IMR-90 (cell line): ENCODE data around the gene FNTB. TPM values are rescaled to one million over a fixed set of nuclear protein-coding genes. Genes with fewer than 3 reads are reported as not detected.

Source experiments
- ATAC-seq: fragments of 200-7000 bp; cut with Tn5 transposase; 2 replicates; pipeline ENCODE4 v1.9.1; 2020; ENCODE audit warnings: low read depth, mild to moderate bottlenecking, moderate library complexity
- BruUV-seq: library from RNA; stranded (reverse); fragments of 400-500 nt; replicated peaks from 2 replicates; lab custom pipeline; 2021; lab: Mats Ljungman, UMichigan
- CTCF ChIA-PET: fragments of 300-600 bp; formaldehyde crosslinking; extraction: SDS; loops from one replicate; lab custom pipeline; 2021; ENCODE audit warnings: antibody characterized with exemption; lab: Yijun Ruan, JAX
- POLR2A ChIA-PET: fragments of 300-600 bp; sonication (Branson Sonifier 250); formaldehyde crosslinking; loops from one replicate; lab custom pipeline; 2022; ENCODE audit warnings: antibody characterized with exemption; ENCODE audit not compliant: unreplicated experiment; lab: Charles Lee
- DNase-seq: peaks from one replicate; pipeline ENCODE4 v3.0.0; 2013
- H2AFZ ChIP-seq: replicated peaks from 2 replicates; pipeline ENCODE3; 2013; ENCODE audit warnings: low read length, mild to moderate bottlenecking; ENCODE audit not compliant: poor library complexity
- H2AK5ac ChIP-seq: 2 replicates; pipeline ENCODE4 v1.6.1; 2013; ENCODE audit warnings: low read depth, low read length, inconsistent platforms
- H2AK9ac ChIP-seq: replicated peaks from 2 replicates; pipeline ENCODE3; 2013; ENCODE audit warnings: mild to moderate bottlenecking, low read depth, low read length, moderate library complexity; ENCODE audit not compliant: poor library complexity
- H2BK120ac ChIP-seq: 2 replicates; pipeline ENCODE4 v1.6.1; 2013; ENCODE audit warnings: low read depth, low read length, inconsistent platforms
- H2BK15ac ChIP-seq: 3 replicates; pipeline ENCODE4 v1.6.1; 2013; ENCODE audit warnings: low read depth, low read length, inconsistent platforms
- H2BK20ac ChIP-seq: 2 replicates; pipeline ENCODE4 v1.6.1; 2013; ENCODE audit warnings: low read depth, mild to moderate bottlenecking, inconsistent platforms, low read length, moderate library complexity
- H2BK5ac ChIP-seq: 2 replicates; pipeline ENCODE4 v1.6.1; 2013; ENCODE audit warnings: mild to moderate bottlenecking, low read depth, low read length, inconsistent platforms; ENCODE audit not compliant: poor library complexity, severe bottlenecking
- H3K14ac ChIP-seq: replicated peaks from 2 replicates; pipeline ENCODE4 v1.6.1; 2013; ENCODE audit warnings: low read depth, low read length, inconsistent platforms
- H3K18ac ChIP-seq: 2 replicates; pipeline ENCODE4 v1.6.1; 2013; ENCODE audit warnings: low read depth, low read length, control low read depth
- H3K23ac ChIP-seq: 2 replicates; pipeline ENCODE4 v1.6.1; 2013; ENCODE audit warnings: low read depth, low read length, inconsistent platforms
- H3K27ac ChIP-seq: 2 replicates; pipeline ENCODE4 v1.5.1; 2013; ENCODE audit warnings: mild to moderate bottlenecking, control low read depth, low read length; ENCODE audit not compliant: insufficient read depth
- H3K27me3 ChIP-seq: 2 replicates; pipeline ENCODE4 v1.6.1; 2013; ENCODE audit warnings: low read length; ENCODE audit not compliant: control insufficient read depth, insufficient read depth
- H3K36me3 ChIP-seq: 2 replicates; pipeline ENCODE4 v1.6.1; 2013; ENCODE audit warnings: low read length, mixed read lengths; ENCODE audit not compliant: control insufficient read depth, insufficient read depth
- H3K4ac ChIP-seq: 2 replicates; pipeline ENCODE4 v1.6.1; 2013; ENCODE audit warnings: low read depth, low read length, inconsistent platforms
- H3K4me1 ChIP-seq: 2 replicates; pipeline ENCODE4 v1.6.1; 2013; ENCODE audit warnings: low read length, mixed read lengths; ENCODE audit not compliant: control insufficient read depth, insufficient read depth
- H3K4me2 ChIP-seq: 2 replicates; pipeline ENCODE4 v1.6.1; 2013; ENCODE audit warnings: low read depth, mild to moderate bottlenecking, control low read depth, low read length, moderate library complexity
- H3K4me3 ChIP-seq: 2 replicates; pipeline ENCODE4 v1.5.1; 2013; ENCODE audit warnings: low read depth, mild to moderate bottlenecking, control low read depth, low read length, moderate library complexity; ENCODE audit not compliant: insufficient read depth
- H3K56ac ChIP-seq: 2 replicates; pipeline ENCODE4 v1.6.1; 2013; ENCODE audit warnings: low read length, inconsistent platforms; ENCODE audit not compliant: insufficient read depth; ENCODE audit errors: extremely low read depth
- H3K79me1 ChIP-seq, 2 experiments: 2 replicates each; pipeline ENCODE4 v1.6.1; 2013; ENCODE audit warnings: low read length in 2 of 2, inconsistent platforms in 1 of 2, low read depth in 1 of 2
- H3K9ac ChIP-seq: 2 replicates; pipeline ENCODE4 v1.6.1; 2013; ENCODE audit warnings: low read depth, low read length, control low read depth
- H3K9me1 ChIP-seq: 2 replicates; pipeline ENCODE4 v1.6.1; 2013; ENCODE audit warnings: low read length, inconsistent platforms; ENCODE audit not compliant: insufficient read depth
- H3K9me3 ChIP-seq: 2 replicates; pipeline ENCODE4 v1.6.1; 2013; ENCODE audit warnings: low read length; ENCODE audit not compliant: control insufficient read depth, insufficient read depth
- H4K20me1 ChIP-seq: 2 replicates; pipeline ENCODE4 v1.6.1; 2013; ENCODE audit warnings: low read length, inconsistent platforms; ENCODE audit not compliant: insufficient read depth
- H4K5ac ChIP-seq: 2 replicates; pipeline ENCODE4 v1.6.1; 2013; ENCODE audit warnings: mild to moderate bottlenecking, low read depth, low read length, control low read depth
- H4K8ac ChIP-seq, 2 experiments: 2 replicates each; pipeline ENCODE4 v1.6.1; 2013; ENCODE audit warnings: low read depth in 2 of 2, low read length in 2 of 2, control low read depth in 1 of 2, inconsistent platforms in 1 of 2
- H4K91ac ChIP-seq: 2 replicates; pipeline ENCODE4 v1.6.1; 2013; ENCODE audit warnings: low read depth, low read length, inconsistent platforms; ENCODE audit not compliant: insufficient read depth
- BHLHE40 ChIP-seq: fragments of 150-350 bp; IDR thresholded peaks from 2 replicates; pipeline ENCODE4 v1.6.1; 2016; ENCODE audit warnings: mild to moderate bottlenecking, low read depth, low read length
- CEBPB ChIP-seq: IDR thresholded peaks from 2 replicates; pipeline ENCODE4 v1.6.1; 2012; ENCODE audit warnings: low read depth, low read length, improper control_type of control experiment
- CHD1 ChIP-seq: IDR thresholded peaks from 2 replicates; pipeline ENCODE4 v1.6.1; 2012; ENCODE audit warnings: low read depth, low read length, improper control_type of control experiment
- CTCF ChIP-seq: conservative IDR thresholded peaks from 2 replicates; pipeline ENCODE4 v1.5.1; 2012; ENCODE audit warnings: mild to moderate bottlenecking, low read depth, low read length, improper control_type of control experiment
- ELK1 ChIP-seq: fragments of 150-350 bp; IDR thresholded peaks from 2 replicates; pipeline ENCODE4 v1.6.1; 2016; ENCODE audit warnings: low read depth, mild to moderate bottlenecking, low read length, moderate library complexity, borderline replicate concordance
- MAFK ChIP-seq: IDR thresholded peaks from 2 replicates; pipeline ENCODE4 v1.6.1; 2012; ENCODE audit warnings: low read depth, low read length, improper control_type of control experiment
- MXI1 ChIP-seq: IDR thresholded peaks from 2 replicates; pipeline ENCODE4 v1.6.1; 2012; ENCODE audit warnings: low read depth, mild to moderate bottlenecking, low read length, moderate library complexity, borderline replicate concordance
- NFE2L2 ChIP-seq: fragments of 150-350 bp; IDR thresholded peaks from 2 replicates; pipeline ENCODE4 v1.6.1; 2016; ENCODE audit warnings: low read depth, mild to moderate bottlenecking, low read length
- POLR2A ChIP-seq: IDR thresholded peaks from 2 replicates; pipeline ENCODE4 v1.6.1; 2012; ENCODE audit warnings: mild to moderate bottlenecking, low read depth, low read length
- RAD21 ChIP-seq: IDR thresholded peaks from 2 replicates; pipeline ENCODE4 v1.6.1; 2012; ENCODE audit warnings: low read length, improper control_type of control experiment
- RCOR1 ChIP-seq: IDR thresholded peaks from 2 replicates; pipeline ENCODE4 v1.6.1; 2012; ENCODE audit warnings: mild to moderate bottlenecking, low read length, improper control_type of control experiment; ENCODE audit not compliant: insufficient replicate concordance
- RFX5 ChIP-seq: IDR thresholded peaks from 2 replicates; pipeline ENCODE4 v1.8.0; 2012; ENCODE audit warnings: low read depth, mild to moderate bottlenecking, low read length, moderate library complexity
- SMC3 ChIP-seq: fragments of 150-350 bp; IDR thresholded peaks from 2 replicates; pipeline ENCODE4 v1.6.1; 2016; ENCODE audit warnings: low read depth, mild to moderate bottlenecking, antibody characterized with exemption, low read length, moderate library complexity
- USF2 ChIP-seq: fragments of 150-350 bp; IDR thresholded peaks from 2 replicates; pipeline ENCODE4 v1.6.1; 2017; ENCODE audit warnings: mild to moderate bottlenecking, antibody characterized with exemption, low read length, low read depth
- WGBS, 2 experiments: methylation state at CpG; one replicate each; pipeline versions ENCODE4 v1.1.5 to v1.1.7; 2013; ENCODE audit warnings: missing lambda C conversion rate in 2 of 2; ENCODE audit not compliant: insufficient read length in 1 of 2; ENCODE audit errors: extremely low coverage in 2 of 2; 5-methylcytosine and 5-hydroxymethylcytosine counted together
- dilution Hi-C: fragments of 300-500 bp; cut with HindIII; formaldehyde crosslinking; loops from one replicate; pipeline ENCODE4 v1.14.3; 2018; ENCODE audit warnings: low sequenced_read_pairs; ENCODE audit not compliant: unreplicated experiment
- in situ Hi-C: fragments of 300-500 bp; cut with MboI; formaldehyde crosslinking; loops from 3 replicates; pipeline ENCODE4 v1.14.3; 2019; ENCODE audit warnings: low sequenced_read_pairs, inconsistent platforms, mixed read lengths
- intact Hi-C: fragments of 100-400 bp; cut with micrococcal nuclease; formaldehyde crosslinking; loops from 2 replicates; pipeline ENCODE4 v1.10.0; 2022
- polyA plus RNA-seq, 3 experiments: library from polyadenylated mRNA; depleted of rRNA; stranded (reverse); fragments of >200 nt; gene quantifications; 2 replicates each; pipeline ENCODE4 v1.2.3, GENCODE V29; 2012; ENCODE audit warnings: low replicate concordance in 1 of 3
- total RNA-seq: library from RNA; depleted of rRNA; stranded (reverse); fragments of >200 nt; gene quantifications from 2 replicates; pipeline ENCODE4 v1.2.3, GENCODE V29; 2012

The FNTB gene
- total and polyA plus RNA-seq, 2 of the 4 experiments (the other 2 are of a cell fraction): 9.9 to 18.5 TPM

GRCh38 chr14:65072937-65073336, 86.2 kb downstream of the FNTB start:
- peaks cover 0 to 41% of the 10 kb centered on the region in 2 experiments; a peak in 3 of 4 replicates for H3K79me1 ChIP-seq
- H2AK9ac ChIP-seq: no peak overlapping the region
- H3K27ac ChIP-seq: no peak overlapping the region
- H3K4me3 ChIP-seq: no peak overlapping the region
- H4K8ac ChIP-seq: no peak overlapping the region
- H3K4ac ChIP-seq: no peak overlapping the region
- H3K4me1 ChIP-seq: no peaks in the 10 kb centered on the region
- H3K23ac ChIP-seq: no peak overlapping the region
- H3K36me3 ChIP-seq: peaks cover 43% of the 10 kb centered on the region
- H3K4me2 ChIP-seq: no peak overlapping the region
- H4K20me1 ChIP-seq: peaks cover 16% of the 10 kb centered on the region
- intact Hi-C loops: no loop called here
- H2BK5ac ChIP-seq: no peak overlapping the region
- dilution Hi-C loops: no loop called here
- no peak for ATAC-seq
- H2BK20ac ChIP-seq: no peak overlapping the region
- in situ Hi-C loops: no loop called here
- no peak overlapping the region for H2AFZ ChIP-seq
- no TSS peak for BruUV-seq
- H3K9me3 ChIP-seq: no peaks in the 10 kb centered on the region
- H2BK120ac ChIP-seq: no peak overlapping the region
- H3K27me3 ChIP-seq: no peaks in the 10 kb centered on the region
- H4K5ac ChIP-seq: no peak overlapping the region
- ChIA-PET CTCF (interaction anchor here (0.7 kb wide), 1 partner anchor 79 kb away, joined by 3 read pairs; no protein-coding TSS in a partner anchor), POLR2A (no interaction called here)
- H3K18ac ChIP-seq: no peak overlapping the region
- WGBS, 2 experiments: no CpG with 5 or more reads among the region's 1 CpG
- H2AK5ac ChIP-seq: no peak overlapping the region
- H3K14ac ChIP-seq: no peak overlapping the region
- H3K56ac ChIP-seq: no peak overlapping the region
- no peak overlapping the region for H4K91ac ChIP-seq
- H2BK15ac ChIP-seq: no peak overlapping the region
- DNase-seq: no peak
- H3K9ac ChIP-seq: no peak overlapping the region
- TF ChIP-seq RAD21 (no peak), RCOR1 (no peak), RFX5 (no peak), NFE2L2 (no peak), CHD1 (no peak), USF2 (no peak), MAFK (no peak), POLR2A (no peak), CTCF (no peak), MXI1 (no peak), ELK1 (no peak), BHLHE40 (no peak), CEBPB (no peak), SMC3 (no peak)
- H3K9me1 ChIP-seq: peaks cover 14% of the 10 kb centered on the region
